Measurements from ENCODE around the gene JAKMIP1. TPM values are rescaled to one million over a fixed set of nuclear protein-coding genes. Genes with fewer than 3 reads are reported as not detected.

The JAKMIP1 gene
- total RNA-seq, 1 donor from 2014 or later = not detected

DNA sequence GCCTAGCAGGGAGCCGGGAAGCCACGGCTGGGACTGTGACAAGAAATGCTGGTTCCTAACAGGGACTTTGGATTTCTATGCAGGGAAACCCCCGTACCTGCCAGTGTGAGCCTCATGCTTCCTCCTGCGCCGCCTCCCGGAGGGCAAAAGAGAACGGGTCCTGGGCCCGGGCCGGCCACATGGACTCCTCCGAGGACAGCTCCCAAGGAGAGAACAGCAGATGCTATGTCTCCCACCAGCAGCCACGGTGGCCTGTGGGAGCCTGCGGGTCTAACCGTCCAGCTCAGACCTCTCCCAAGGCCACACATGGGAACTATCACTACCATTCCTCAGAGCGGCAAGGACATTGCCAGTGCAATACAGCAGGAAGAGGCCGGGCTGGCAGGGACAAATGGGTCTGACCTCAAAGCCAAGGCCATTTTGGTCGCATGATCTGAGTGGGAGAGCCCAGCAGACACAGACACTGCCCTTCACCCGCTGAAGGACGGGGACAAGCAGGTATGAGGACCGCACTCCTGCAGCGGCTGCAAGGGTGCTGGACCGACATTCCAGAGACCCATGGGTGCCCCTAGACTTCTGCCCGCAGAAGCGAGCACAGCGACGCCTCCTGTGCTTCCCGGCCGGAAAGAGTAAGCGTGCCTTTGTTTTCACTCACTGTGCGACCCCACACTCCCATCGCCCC is 177.6 kb downstream of the JAKMIP1 start:
- TF ChIP-seq, protein P1, sequence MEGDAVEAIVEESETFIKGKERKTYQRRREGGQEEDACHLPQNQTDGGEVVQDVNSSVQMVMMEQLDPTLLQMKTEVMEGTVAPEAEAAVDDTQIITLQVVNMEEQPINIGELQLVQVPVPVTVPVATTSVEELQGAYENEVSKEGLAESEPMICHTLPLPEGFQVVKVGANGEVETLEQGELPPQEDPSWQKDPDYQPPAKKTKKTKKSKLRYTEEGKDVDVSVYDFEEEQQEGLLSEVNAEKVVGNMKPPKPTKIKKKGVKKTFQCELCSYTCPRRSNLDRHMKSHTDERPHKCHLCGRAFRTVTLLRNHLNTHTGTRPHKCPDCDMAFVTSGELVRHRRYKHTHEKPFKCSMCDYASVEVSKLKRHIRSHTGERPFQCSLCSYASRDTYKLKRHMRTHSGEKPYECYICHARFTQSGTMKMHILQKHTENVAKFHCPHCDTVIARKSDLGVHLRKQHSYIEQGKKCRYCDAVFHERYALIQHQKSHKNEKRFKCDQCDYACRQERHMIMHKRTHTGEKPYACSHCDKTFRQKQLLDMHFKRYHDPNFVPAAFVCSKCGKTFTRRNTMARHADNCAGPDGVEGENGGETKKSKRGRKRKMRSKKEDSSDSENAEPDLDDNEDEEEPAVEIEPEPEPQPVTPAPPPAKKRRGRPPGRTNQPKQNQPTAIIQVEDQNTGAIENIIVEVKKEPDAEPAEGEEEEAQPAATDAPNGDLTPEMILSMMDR (IDR thresholded peaks at IDR 0.05; ENCODE audit: unreplicated experiment) = no peak
- Mint-ChIP-seq H3K27me3 (ENCODE audit: low read depth) (peaks cover 40% of the 10 kb centered on the region), H3K36me3 (no peaks in the 10 kb centered on the region), H3K27ac (no peak overlapping the region), H3K4me3 (no peak overlapping the region), H3K4me1 (peaks cover 1% of the 10 kb centered on the region), H3K9me3 (no peaks in the 10 kb centered on the region)
- no peak for DNase-seq (ENCODE audit: low spot score in 2 of 2, unreplicated experiment in 2 of 2)

DNA sequence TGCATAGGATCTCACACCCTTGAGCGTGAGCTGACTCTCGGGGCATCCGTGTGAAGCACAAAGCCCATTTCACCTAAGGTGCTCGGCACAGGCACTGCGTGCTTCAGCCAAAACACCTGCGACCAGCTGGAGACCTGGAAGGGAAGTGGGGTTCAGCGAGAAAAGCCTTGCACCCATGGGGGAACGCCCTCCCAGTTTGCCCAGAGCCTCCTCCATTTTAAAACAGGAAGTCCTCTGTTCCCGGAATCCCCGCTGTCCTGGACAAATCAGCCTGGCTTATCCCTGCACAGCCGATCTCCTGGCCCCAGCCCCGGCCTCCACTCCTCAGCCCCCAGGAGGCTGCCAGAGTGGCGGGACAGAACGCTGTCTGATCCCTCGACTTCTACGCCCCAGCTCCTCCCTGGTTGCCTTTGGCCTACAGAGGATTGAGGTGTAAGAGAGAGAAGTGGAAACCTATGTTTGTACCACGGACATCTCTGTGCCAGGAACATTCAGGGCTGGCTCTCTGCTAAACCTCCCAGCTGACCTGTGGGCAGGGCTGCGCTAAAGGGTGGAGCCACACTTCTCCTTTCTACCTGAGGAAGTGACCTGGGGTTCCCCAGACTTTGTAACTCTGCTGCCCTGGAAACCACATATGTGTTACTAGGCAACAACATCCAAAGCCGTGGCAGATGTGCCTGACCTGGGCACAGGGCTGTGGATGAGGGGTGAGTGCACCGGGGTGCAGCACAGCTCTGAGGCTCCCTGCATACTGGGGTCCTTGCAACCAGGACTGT is 178.3 kb downstream of the JAKMIP1 start:
- Mint-ChIP-seq H3K4me1 (peaks cover 1% of the 10 kb centered on the region), H3K36me3 (no peaks in the 10 kb centered on the region), H3K9me3 (no peaks in the 10 kb centered on the region), H3K4me3 (no peak overlapping the region), H3K27me3 (ENCODE audit: low read depth) (peaks cover 44% of the 10 kb centered on the region), H3K27ac (no peak overlapping the region)
- TF ChIP-seq, protein P1 (IDR thresholded peaks at IDR 0.05; ENCODE audit: unreplicated experiment) = no peak
- DNase-seq (ENCODE audit: low spot score in 2 of 2, unreplicated experiment in 2 of 2) = no peak

DNA sequence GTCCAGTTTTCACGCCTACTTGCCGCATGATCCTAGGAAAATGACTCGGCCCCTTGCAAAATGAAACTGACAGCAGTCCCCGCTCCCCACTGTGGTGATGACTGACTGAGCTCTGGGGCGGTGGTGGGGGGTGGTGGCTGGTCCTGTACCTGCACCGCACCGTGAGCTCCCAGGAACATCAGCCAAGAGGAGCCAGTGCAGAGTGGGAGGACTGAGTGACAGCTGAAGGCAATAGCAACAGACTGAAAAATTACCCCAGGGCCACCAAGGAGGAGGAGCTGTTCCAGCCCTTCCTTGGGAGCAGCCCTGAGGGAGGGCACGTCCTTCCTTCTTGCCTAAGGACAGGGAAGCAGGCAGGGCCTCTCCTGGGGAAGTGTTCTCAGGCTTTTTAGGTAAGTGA is 179.7 kb downstream of the JAKMIP1 start:
- Mint-ChIP-seq H3K4me3 (no peak overlapping the region), H3K27ac (no peak overlapping the region), H3K27me3 (ENCODE audit: low read depth) (peaks cover 45% of the 10 kb centered on the region), H3K36me3 (no peaks in the 10 kb centered on the region), H3K9me3 (no peaks in the 10 kb centered on the region), H3K4me1 (peaks cover 1% of the 10 kb centered on the region)
- TF ChIP-seq, protein P1 (IDR thresholded peaks at IDR 0.05; ENCODE audit: unreplicated experiment) = no peak
- DNase-seq (ENCODE audit: low spot score in 2 of 2, unreplicated experiment in 2 of 2) = no peak

DNA sequence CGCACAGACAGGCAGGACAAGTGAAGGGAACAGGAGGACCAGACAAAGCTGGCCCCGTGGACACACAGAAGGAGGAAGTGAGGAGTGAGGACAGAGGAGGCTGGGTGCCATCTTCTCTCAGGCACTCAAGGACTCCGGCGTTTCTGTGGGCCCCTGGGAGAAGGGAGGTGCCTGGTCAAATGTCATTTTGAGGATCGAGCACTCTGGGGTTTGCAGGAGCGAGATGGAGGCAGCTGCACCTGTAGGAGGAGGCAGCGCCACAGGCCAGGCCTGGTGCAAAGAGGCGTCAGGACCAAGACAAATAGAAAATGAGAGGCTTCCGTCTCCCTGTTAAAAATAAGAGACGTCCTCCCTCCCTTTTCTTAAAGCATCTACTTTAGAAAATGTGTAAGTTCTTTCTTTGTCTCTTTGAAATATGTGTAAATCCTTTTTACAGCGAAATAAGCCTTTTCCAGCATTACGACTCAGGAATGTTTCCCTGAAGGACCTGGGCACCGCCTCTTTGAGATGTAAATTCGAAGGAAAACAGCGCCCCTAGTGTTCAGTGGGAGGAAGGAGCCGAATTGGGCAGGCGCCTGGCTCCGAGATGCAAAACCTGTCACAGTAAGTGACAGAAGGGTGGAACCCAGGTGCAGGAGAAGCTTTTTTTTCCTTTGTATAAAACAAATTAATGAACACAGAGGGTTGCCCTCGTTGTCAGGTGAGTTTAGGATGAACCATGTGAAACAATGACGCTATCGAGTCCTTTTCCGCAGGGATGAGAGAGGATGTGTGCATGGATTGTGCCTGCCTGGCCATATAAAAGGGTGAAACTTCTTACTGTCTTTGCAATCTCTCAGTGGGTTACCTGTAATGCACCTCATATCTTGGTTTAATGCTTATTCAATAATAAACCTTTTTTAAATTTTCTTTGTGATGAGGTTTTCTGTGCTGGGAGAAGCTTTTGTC is 180.8 kb downstream of the JAKMIP1 start:
- Mint-ChIP-seq H3K4me3 (no peak overlapping the region), H3K27ac (no peak overlapping the region), H3K36me3 (no peaks in the 10 kb centered on the region), H3K9me3 (no peaks in the 10 kb centered on the region), H3K27me3 (ENCODE audit: low read depth) (peaks cover 44% of the 10 kb centered on the region), H3K4me1 (peaks cover 1% of the 10 kb centered on the region)
- peak in 1 of 2 experiments; percentile 67 for DNase-seq (ENCODE audit: low spot score in 2 of 2, unreplicated experiment in 2 of 2)
- TF ChIP-seq, protein P1 (IDR thresholded peaks at IDR 0.05; ENCODE audit: unreplicated experiment) = peak; percentile 89

DNA sequence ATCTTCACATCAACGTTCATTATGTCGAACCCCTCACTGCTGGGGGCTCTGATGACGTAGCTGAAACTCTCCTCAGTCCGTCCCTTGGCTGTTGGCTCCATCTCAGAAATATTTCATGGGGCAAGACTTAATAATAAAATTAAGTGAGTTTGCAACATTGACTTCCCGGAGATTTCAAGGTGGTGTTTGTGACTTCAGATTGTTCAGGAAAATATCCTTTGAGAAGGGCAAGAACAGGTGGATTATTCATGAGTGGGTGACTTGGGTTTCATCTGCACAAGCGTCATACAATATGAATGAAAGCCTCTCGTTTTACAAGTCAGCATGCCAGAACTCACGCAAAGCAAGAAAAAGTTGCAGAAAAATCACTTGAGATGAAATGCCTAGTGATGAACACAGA is 182.0 kb downstream of the JAKMIP1 start, which contains the start of gene C4orf50:
TSS of gene C4orf50 (minus strand) at position 101 of the 400 bp plus-strand sequence.
- Mint-ChIP-seq H3K9me3 (no peaks in the 10 kb centered on the region), H3K27ac (no peak within 1 kb of the TSS), H3K4me3 (no peak within 1 kb of the TSS), H3K27me3 (ENCODE audit: low read depth) (peaks cover 44% of the 10 kb centered on the region), H3K36me3 (no peaks in the 10 kb centered on the region), H3K4me1 (peaks cover 1% of the 10 kb centered on the region)
- DNase-seq (ENCODE audit: low spot score in 2 of 2, unreplicated experiment in 2 of 2) = no peak
- TF ChIP-seq, protein P1 (IDR thresholded peaks at IDR 0.05; ENCODE audit: unreplicated experiment) = no peak
